ENCODE results near the gene RSAD2.

Gene RSAD2

GRCh38 chr2:6887751-6888192 lies 10.2 kb downstream of the RSAD2 start:
- TF ChIP-seq CTCF (IDR thresholded peaks at IDR 0.05), result no peak

GRCh38 chr2:6888724-6889123 lies 11.1 kb downstream of the RSAD2 start:
- no peak for TF ChIP-seq CTCF (IDR thresholded peaks at IDR 0.05)

GRCh38 chr2:6893876-6894482 lies 16.4 kb downstream of the RSAD2 start:
- no peak for TF ChIP-seq CTCF (IDR thresholded peaks at IDR 0.05)

GRCh38 chr2:6896930-6897759 lies 19.6 kb downstream of the RSAD2 start:
- peak; percentile 67 for TF ChIP-seq CTCF (IDR thresholded peaks at IDR 0.05)

- no peak for TF ChIP-seq CTCF (IDR thresholded peaks at IDR 0.05)
Observed at GRCh38 chr2:6905668-6906067, 28.1 kb downstream of the RSAD2 start.

- TF ChIP-seq CTCF (IDR thresholded peaks at IDR 0.05), result no peak
Observed at GRCh38 chr2:6906165-6906741, 28.7 kb downstream of the RSAD2 start.

- no peak for TF ChIP-seq CTCF (IDR thresholded peaks at IDR 0.05)
Observed at GRCh38 chr2:6908291-6908690, 30.7 kb downstream of the RSAD2 start.
